Kasumi-1 (cell line): ENCODE data around the gene SLC22A31.

Source experiments
- DNase-seq, 2 experiments: peaks; one replicate each; lab custom pipeline; 2025; lab: John Stamatoyannopoulos, UW

Gene SLC22A31

GRCh38 chr16:89164847-89165680, 35.3 kb downstream of the SLC22A31 start:
- no peak for DNase-seq

GRCh38 chr16:89164436-89164835, 35.9 kb downstream of the SLC22A31 start:
- no peak for DNase-seq

GRCh38 chr16:89163297-89163696, 37.0 kb downstream of the SLC22A31 start:
- DNase-seq = no peak

GRCh38 chr16:89161763-89162713, 38.3 kb downstream of the SLC22A31 start:
- no peak for DNase-seq

- no peak for DNase-seq
Observed at GRCh38 chr16:89160977-89161701, 39.2 kb downstream of the SLC22A31 start.

- no peak for DNase-seq
Observed at GRCh38 chr16:89159850-89160354, 40.4 kb downstream of the SLC22A31 start.

GRCh38 chr16:89159066-89159849, 41.1 kb downstream of the SLC22A31 start:
- DNase-seq = no peak

- no peak for DNase-seq
Observed at GRCh38 chr16:89157778-89158177, 42.6 kb downstream of the SLC22A31 start.

- no peak for DNase-seq
Observed at GRCh38 chr16:89156740-89157645, 43.3 kb downstream of the SLC22A31 start.

- no peak for DNase-seq
Observed at GRCh38 chr16:89155851-89156739, 44.2 kb downstream of the SLC22A31 start.

- DNase-seq = no peak
Observed at GRCh38 chr16:89155184-89155679, 45.1 kb downstream of the SLC22A31 start.

GRCh38 chr16:89154390-89155183, 45.8 kb downstream of the SLC22A31 start:
- DNase-seq = no peak

GRCh38 chr16:89153848-89154271, 46.5 kb downstream of the SLC22A31 start:
- DNase-seq = no peak

- no peak for DNase-seq
Observed at GRCh38 chr16:89152831-89153700, 47.3 kb downstream of the SLC22A31 start.

GRCh38 chr16:89150981-89151380, 49.4 kb downstream of the SLC22A31 start:
- DNase-seq = no peak

- no peak for DNase-seq
Observed at GRCh38 chr16:89150090-89150835, 50.1 kb downstream of the SLC22A31 start.
